Epithelial cell of proximal tubule (primary cell): ENCODE data around the gene CRIP2. TPM values are rescaled to one million over a fixed set of nuclear protein-coding genes. Genes with fewer than 3 reads are reported as not detected.

Experiments used
- DNase-seq: peaks from one replicate; pipeline ENCODE4 v3.0.0-alpha.2; 2011; ENCODE audit warnings: low read depth
- H3K4me3 ChIP-seq: 2 replicates; pipeline ENCODE4 v1.5.1; 2011; ENCODE audit warnings: low read depth, mild to moderate bottlenecking, low read length
- CTCF ChIP-seq: conservative IDR thresholded peaks from 2 replicates; pipeline ENCODE4 v1.5.1; 2012; ENCODE audit warnings: low read depth, mild to moderate bottlenecking, low read length
- total RNA-seq: library from RNA; depleted of rRNA; stranded (reverse); fragments of >200 nt; gene quantifications from 2 replicates; pipeline ENCODE4 v1.2.3, GENCODE V29; 2015

CRIP2 gene
- total RNA-seq, 1 donor from 2014 or later, result 121 TPM

- TF ChIP-seq CTCF, result no peak
- peak overlapping the region; percentile 77 for H3K4me3 ChIP-seq
- no peak for DNase-seq
Observed at GRCh38 chr14:105488781-105489541, 14.3 kb downstream of the CRIP2 start.

DNA sequence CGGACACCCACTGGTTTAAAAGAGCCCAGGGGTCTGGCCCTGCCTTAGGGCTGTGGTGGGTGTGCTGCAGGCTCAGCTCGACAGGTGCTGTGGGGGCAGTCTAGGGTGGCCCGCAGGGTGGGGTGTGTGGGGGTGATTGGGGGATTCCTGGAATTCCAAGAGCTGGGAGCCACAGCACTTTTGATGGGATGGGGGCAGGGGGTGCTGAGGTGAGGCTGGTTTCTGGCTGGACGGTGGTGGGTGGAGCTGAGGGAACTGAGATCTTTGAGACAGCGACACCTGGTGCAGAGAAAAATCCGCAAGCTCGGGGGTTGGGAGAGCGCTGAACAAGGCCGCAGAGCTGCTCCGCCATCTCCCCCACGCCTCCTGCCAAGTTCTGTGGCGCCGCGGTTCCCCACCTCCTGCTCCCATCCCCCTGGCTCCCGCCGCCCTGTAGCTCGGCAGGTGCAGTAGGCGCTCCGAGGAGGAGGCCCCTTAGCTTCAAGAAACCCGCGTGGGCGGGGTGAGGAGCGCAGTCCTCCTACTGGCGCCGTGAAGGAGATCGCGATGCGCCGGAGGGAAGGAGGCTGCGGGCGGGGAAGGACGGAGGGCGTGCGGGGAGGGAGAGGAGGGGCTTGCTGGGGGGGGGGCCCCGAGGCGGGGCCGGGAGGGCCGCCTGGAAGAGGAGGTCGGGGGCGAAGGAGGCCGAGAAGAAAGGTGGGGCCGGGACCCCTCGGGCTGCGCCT is 15.1 kb downstream of the CRIP2 start:
- DNase-seq, result no peak
- TF ChIP-seq CTCF, result peak; percentile 70

DNA sequence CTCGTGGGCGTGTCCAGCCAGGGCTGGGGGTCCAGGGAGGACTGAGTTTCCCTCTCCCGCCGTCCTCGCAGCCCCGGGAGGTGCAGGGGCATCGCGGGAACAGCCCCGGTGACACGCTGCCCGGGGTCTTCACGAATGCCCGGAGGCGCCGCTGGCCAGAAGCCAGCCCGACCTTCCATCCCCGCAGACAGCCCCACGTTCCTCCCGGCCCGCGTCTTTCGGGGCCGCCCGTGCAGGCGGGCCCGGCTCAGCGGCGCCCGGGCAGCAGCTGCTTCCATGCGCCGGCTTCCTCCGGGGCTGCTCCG is 15.6 kb downstream of the CRIP2 start:
- TF ChIP-seq CTCF, result no peak
- no peak for DNase-seq
- peak overlapping the region; percentile 77 for H3K4me3 ChIP-seq

More for the DNA sequence above, 15.1 kb downstream of the CRIP2 start:
- peak overlapping the region; percentile 77 for H3K4me3 ChIP-seq

GRCh38 chr14:105490572-105491365 is 16.1 kb downstream of the CRIP2 start, which contains the start of gene TEDC1:
TSS of gene TEDC1 (plus strand) at chr14:105491246. CDS start at chr14:105491376, 130 bp downstream.
- TF ChIP-seq CTCF, result peak; percentile 58
- peak; percentile 98 for DNase-seq
- H3K4me3 ChIP-seq, result peak within 1 kb of the TSS; percentile 81

GRCh38 chr14:105491366-105491973 is 16.8 kb downstream of the CRIP2 start:
- TF ChIP-seq CTCF, result no peak

GRCh38 chr14:105492031-105492970 is 17.7 kb downstream of the CRIP2 start:
- DNase-seq, result no peak
- TF ChIP-seq CTCF, result no peak
- peak overlapping the region; percentile 81 for H3K4me3 ChIP-seq

More at GRCh38 chr14:105491366-105491973, 16.8 kb downstream of the CRIP2 start:
- peak overlapping the region; percentile 81 for H3K4me3 ChIP-seq
- no peak for DNase-seq
